ENCODE data around the gene PLOD1. TPM values are rescaled to one million over a fixed set of nuclear protein-coding genes. Genes with fewer than 3 reads are reported as not detected.

The PLOD1 gene
- total RNA-seq, 1 experiment from 2014 or later, result 156 TPM

GRCh38 chr1:11888206-11888876 lies 46.2 kb upstream of the PLOD1 start:
- no peak for TF ChIP-seq REST (IDR thresholded peaks at IDR 0.05; ENCODE audit: insufficient read depth in 1 of 2, low read depth in 2 of 2, low read length in 1 of 2)
- TF ChIP-seq POLR2AphosphoS5 (IDR thresholded peaks at IDR 0.05; ENCODE audit: low read depth, low read length), result no peak
- no peak for TF ChIP-seq TCF7L2 (IDR thresholded peaks at IDR 0.05; ENCODE audit: low read depth, low read length)
- no peak for TF ChIP-seq CTCF (IDR thresholded peaks at IDR 0.05)
- no peak for TF ChIP-seq SIN3A (IDR thresholded peaks at IDR 0.05; ENCODE audit: borderline replicate concordance, insufficient read depth, low read depth, low read length)
- Histone ChIP-seq H3K27me3 (ENCODE audit: control insufficient read depth, insufficient read depth, low read length) (no peaks in the 10 kb centered on the region), H3K4me1 (ENCODE audit: control insufficient read depth, insufficient read depth, low read length) (no peaks in the 10 kb centered on the region), H3K9me3 (ENCODE audit: control insufficient read depth, insufficient read depth, low read depth, low read length) (no peaks in the 10 kb centered on the region), H3K36me3 (ENCODE audit: control insufficient read depth, insufficient read depth, low read length) (no peaks in the 10 kb centered on the region), H3K27ac (ENCODE audit: low read length) (no peak overlapping the region), H3K4me3 (ENCODE audit: low read depth in 2 of 2, low read length in 2 of 2) (no peak overlapping the region)
- DNase-seq (ENCODE audit: low read depth, low spot score) (no peak), ATAC-seq (no peak)
- ChIA-PET CTCF (no interaction called here), POLR2A (interaction anchor here (0.7 to 1.1 kb wide), 2 partner anchors 20 to 21 kb away, joined by 6 to 7 read pairs; no protein-coding TSS in a partner anchor)
- in situ Hi-C loops (cut with HindIII; ENCODE audit: low pct_unique_long_range_greater_than_20kb, low sequenced_read_pairs) (no loop called here), intact Hi-C loops (cut with micrococcal nuclease; ENCODE audit: unreplicated experiment) (no loop called here)
- no TSS peak for BruUV-seq (replicated peaks)

DNA sequence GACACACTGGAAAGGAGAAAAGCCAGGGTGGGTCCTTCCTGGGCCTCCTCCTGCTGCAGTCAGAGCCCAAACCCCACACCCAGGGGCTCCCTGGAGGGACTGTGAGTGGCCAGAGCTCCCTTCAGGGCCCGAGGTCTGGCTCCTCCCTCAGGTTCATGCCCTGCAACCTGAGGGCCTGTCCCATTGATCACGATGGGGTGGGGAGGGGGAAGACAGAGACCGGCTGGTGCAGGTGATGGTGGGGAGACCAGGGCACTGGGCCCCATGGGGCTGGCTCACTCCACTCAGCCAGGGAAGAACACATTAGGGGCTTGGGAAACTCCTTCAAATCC lies 45.7 kb upstream of the PLOD1 start:
- ChIA-PET POLR2A (no interaction called here), CTCF (no interaction called here)

More for the DNA sequence above, 45.7 kb upstream of the PLOD1 start:
- intact Hi-C loops (cut with micrococcal nuclease; ENCODE audit: unreplicated experiment) (no loop called here), in situ Hi-C loops (cut with HindIII; ENCODE audit: low pct_unique_long_range_greater_than_20kb, low sequenced_read_pairs) (no loop called here)
- Histone ChIP-seq H3K27me3 (ENCODE audit: control insufficient read depth, insufficient read depth, low read length) (no peaks in the 10 kb centered on the region), H3K4me1 (ENCODE audit: control insufficient read depth, insufficient read depth, low read length) (no peaks in the 10 kb centered on the region), H3K4me3 (ENCODE audit: low read depth in 2 of 2, low read length in 2 of 2) (no peak overlapping the region), H3K36me3 (ENCODE audit: control insufficient read depth, insufficient read depth, low read length) (no peaks in the 10 kb centered on the region), H3K27ac (ENCODE audit: low read length) (no peak overlapping the region), H3K9me3 (ENCODE audit: control insufficient read depth, insufficient read depth, low read depth, low read length) (no peaks in the 10 kb centered on the region)
- BruUV-seq (replicated peaks), result no TSS peak
- ATAC-seq, result no peak
- TF ChIP-seq REST (IDR thresholded peaks at IDR 0.05; ENCODE audit: insufficient read depth in 1 of 2, low read depth in 2 of 2, low read length in 1 of 2) (no peak), TCF7L2 (IDR thresholded peaks at IDR 0.05; ENCODE audit: low read depth, low read length) (no peak), CTCF (IDR thresholded peaks at IDR 0.05) (no peak), SIN3A (IDR thresholded peaks at IDR 0.05; ENCODE audit: borderline replicate concordance, insufficient read depth, low read depth, low read length) (no peak), POLR2AphosphoS5 (IDR thresholded peaks at IDR 0.05; ENCODE audit: low read depth, low read length) (no peak)
- DNase-seq (ENCODE audit: low read depth, low spot score), result no peak

All from Panc1 (cell line).